ENCODE results near the gene ZBTB34. TPM values are rescaled to one million over a fixed set of nuclear protein-coding genes. Genes with fewer than 3 reads are reported as not detected.

Gene ZBTB34
- total and polyA plus RNA-seq, 2 of the 4 experiments (the other 2 are of a cell fraction) = 2.7 to 3.1 TPM

DNA sequence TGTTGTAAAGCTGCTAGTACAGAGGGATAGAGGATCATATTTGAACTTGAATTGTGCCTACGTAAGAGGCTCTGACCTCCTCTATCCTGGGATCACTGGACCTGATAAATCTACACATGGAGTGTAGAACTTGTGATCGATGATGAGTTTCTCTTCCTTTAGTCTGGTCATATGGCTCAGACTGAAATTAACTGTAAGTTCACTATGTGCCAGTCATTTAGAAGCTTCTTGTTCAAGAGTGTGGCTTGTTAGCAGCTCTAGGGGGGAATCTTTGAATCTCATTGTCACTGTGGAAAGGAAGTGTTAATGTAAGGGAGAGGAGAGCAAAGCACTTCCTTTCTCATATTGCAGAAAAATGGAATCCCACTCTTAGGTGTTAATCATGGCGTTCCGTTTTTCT, 12.1 kb downstream of the ZBTB34 start:
- Histone ChIP-seq H3K4ac (ENCODE audit: low read depth, low read length) (no peak overlapping the region), H2BK5ac (ENCODE audit: low read depth, low read length, poor library complexity, severe bottlenecking) (no peak overlapping the region), H3K9ac (ENCODE audit: low read depth, low read length) (no peak overlapping the region), H4K91ac (ENCODE audit: insufficient read depth, low read depth, low read length) (no peak overlapping the region), H2BK20ac (ENCODE audit: low read depth, low read length) (no peak overlapping the region), H4K5ac (ENCODE audit: low read depth, low read length) (no peak overlapping the region), H3K4me3 (ENCODE audit: insufficient read depth, low read depth, low read length) (no peak overlapping the region), H2BK15ac (ENCODE audit: low read depth, low read length) (no peak overlapping the region), H3K4me1 (ENCODE audit: control insufficient read depth, insufficient read depth, low read length) (peaks cover 7% of the 10 kb centered on the region), H3K18ac (ENCODE audit: low read depth, low read length) (no peak overlapping the region), H2AK5ac (ENCODE audit: low read depth, low read length) (no peak overlapping the region), H2BK120ac (ENCODE audit: low read depth, low read length) (no peak overlapping the region), H3K9me1 (ENCODE audit: insufficient read depth, low read length) (peaks cover 13% of the 10 kb centered on the region), H3K27ac (ENCODE audit: insufficient read depth, low read length) (no peak overlapping the region), H2AFZ (replicated peaks; ENCODE audit: low read length, poor library complexity) (no peak overlapping the region), H3K14ac (replicated peaks; ENCODE audit: low read depth, low read length) (no peak overlapping the region), H4K8ac (ENCODE audit: low read depth in 2 of 2, low read length in 2 of 2) (no peak overlapping the region), H2AK9ac (replicated peaks; ENCODE audit: low read depth, low read length, poor library complexity) (no peak overlapping the region), H3K27me3 (ENCODE audit: control insufficient read depth, insufficient read depth, low read length) (no peaks in the 10 kb centered on the region), H3K36me3 (ENCODE audit: control insufficient read depth, insufficient read depth, low read length) (peaks cover 9% of the 10 kb centered on the region), H3K4me2 (ENCODE audit: low read depth, low read length) (no peak overlapping the region), H4K20me1 (ENCODE audit: insufficient read depth, low read length) (peaks cover 52% of the 10 kb centered on the region), H3K56ac (ENCODE audit: extremely low read depth, insufficient read depth, low read length) (no peak overlapping the region), H3K9me3 (ENCODE audit: control insufficient read depth, insufficient read depth, low read length) (no peaks in the 10 kb centered on the region), H3K79me1 (ENCODE audit: low read depth in 1 of 2, low read length in 2 of 2) (peaks cover 23 to 66% of the 10 kb centered on the region in 2 experiments), H3K23ac (ENCODE audit: low read depth, low read length) (no peak overlapping the region)
- CTCF ChIA-PET = interaction anchor here (0.6 kb wide), 1 partner anchor 10 kb away, joined by 3 read pairs; no protein-coding TSS in a partner anchor
- DNase-seq (no peak), ATAC-seq (ENCODE audit: low read depth) (no peak)
- no CpG with 5 or more reads among the region's 4 CpGs for WGBS, 2 experiments (ENCODE audit: extremely low coverage in 2 of 2, insufficient read length in 1 of 2)
- POLR2A ChIA-PET (ENCODE audit: unreplicated experiment) = no interaction called here
- BruUV-seq (replicated peaks) = no TSS peak
- in situ Hi-C loops (cut with MboI; ENCODE audit: low sequenced_read_pairs) = no loop called here
- dilution Hi-C loops (cut with HindIII; ENCODE audit: low sequenced_read_pairs, unreplicated experiment) = no loop called here
- TF ChIP-seq, protein P1, sequence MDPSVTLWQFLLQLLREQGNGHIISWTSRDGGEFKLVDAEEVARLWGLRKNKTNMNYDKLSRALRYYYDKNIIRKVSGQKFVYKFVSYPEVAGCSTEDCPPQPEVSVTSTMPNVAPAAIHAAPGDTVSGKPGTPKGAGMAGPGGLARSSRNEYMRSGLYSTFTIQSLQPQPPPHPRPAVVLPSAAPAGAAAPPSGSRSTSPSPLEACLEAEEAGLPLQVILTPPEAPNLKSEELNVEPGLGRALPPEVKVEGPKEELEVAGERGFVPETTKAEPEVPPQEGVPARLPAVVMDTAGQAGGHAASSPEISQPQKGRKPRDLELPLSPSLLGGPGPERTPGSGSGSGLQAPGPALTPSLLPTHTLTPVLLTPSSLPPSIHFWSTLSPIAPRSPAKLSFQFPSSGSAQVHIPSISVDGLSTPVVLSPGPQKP (IDR thresholded peaks at IDR 0.05; ENCODE audit: borderline replicate concordance, low read depth, low read length) = no peak
- TF ChIP-seq RFX5 (IDR thresholded peaks at IDR 0.05; ENCODE audit: low read depth, low read length) (no peak), POLR2A (IDR thresholded peaks at IDR 0.05; ENCODE audit: low read depth, low read length) (no peak), CHD1 (IDR thresholded peaks at IDR 0.05; ENCODE audit: low read depth, low read length) (no peak), CEBPB (IDR thresholded peaks at IDR 0.05; ENCODE audit: low read depth, low read length) (no peak), RAD21 (IDR thresholded peaks at IDR 0.05; ENCODE audit: low read length) (no peak), FOS (IDR thresholded peaks at IDR 0.05; ENCODE audit: low read depth, low read length) (no peak), MAZ (IDR thresholded peaks at IDR 0.05; ENCODE audit: borderline replicate concordance, low read depth, low read length) (no peak), MXI1 (IDR thresholded peaks at IDR 0.05; ENCODE audit: borderline replicate concordance, low read depth, low read length) (no peak), SMC3 (IDR thresholded peaks at IDR 0.05; ENCODE audit: low read depth, low read length) (no peak), NFE2L2 (IDR thresholded peaks at IDR 0.05; ENCODE audit: low read depth, low read length) (no peak)
- TF ChIP-seq, protein P2, sequence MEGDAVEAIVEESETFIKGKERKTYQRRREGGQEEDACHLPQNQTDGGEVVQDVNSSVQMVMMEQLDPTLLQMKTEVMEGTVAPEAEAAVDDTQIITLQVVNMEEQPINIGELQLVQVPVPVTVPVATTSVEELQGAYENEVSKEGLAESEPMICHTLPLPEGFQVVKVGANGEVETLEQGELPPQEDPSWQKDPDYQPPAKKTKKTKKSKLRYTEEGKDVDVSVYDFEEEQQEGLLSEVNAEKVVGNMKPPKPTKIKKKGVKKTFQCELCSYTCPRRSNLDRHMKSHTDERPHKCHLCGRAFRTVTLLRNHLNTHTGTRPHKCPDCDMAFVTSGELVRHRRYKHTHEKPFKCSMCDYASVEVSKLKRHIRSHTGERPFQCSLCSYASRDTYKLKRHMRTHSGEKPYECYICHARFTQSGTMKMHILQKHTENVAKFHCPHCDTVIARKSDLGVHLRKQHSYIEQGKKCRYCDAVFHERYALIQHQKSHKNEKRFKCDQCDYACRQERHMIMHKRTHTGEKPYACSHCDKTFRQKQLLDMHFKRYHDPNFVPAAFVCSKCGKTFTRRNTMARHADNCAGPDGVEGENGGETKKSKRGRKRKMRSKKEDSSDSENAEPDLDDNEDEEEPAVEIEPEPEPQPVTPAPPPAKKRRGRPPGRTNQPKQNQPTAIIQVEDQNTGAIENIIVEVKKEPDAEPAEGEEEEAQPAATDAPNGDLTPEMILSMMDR (conservative IDR thresholded peaks at IDR 0.05; ENCODE audit: low read depth, low read length) = no peak
- intact Hi-C loops (cut with micrococcal nuclease) = loop anchor here (10.0 kb wide), 1 partner anchor 348 kb away; no protein-coding TSS in a partner anchor
